ENCODE data around the gene PER2.
"Not testable (repeated sequence)": the region's sequence is repeated elsewhere in the genome, so short reads cannot be mapped to it uniquely, and the experiment has no call there.

Gene PER2

GRCh38 chr2:238287737-238288649 lies at the start of gene PER2:
Gene PER2, minus strand, starts transcription at chr2:238288610. Its CDS starts 10,674 bp downstream, at chr2:238277936.
- peak; percentile 83 for DNase-seq (ENCODE audit: low read depth)

GRCh38 chr2:238337846-238338245 lies 49.4 kb upstream of the PER2 start:
- no peak for DNase-seq (ENCODE audit: low read depth)

- no peak for DNase-seq (ENCODE audit: low read depth)
These were observed 48.5 kb upstream of the PER2 start for GRCh38 chr2:238336793-238337444.

GRCh38 chr2:238336151-238336550 lies 47.7 kb upstream of the PER2 start:
- no peak for DNase-seq (ENCODE audit: low read depth)

GRCh38 chr2:238335591-238335990 lies 47.2 kb upstream of the PER2 start:
- peak; percentile 13 for DNase-seq (ENCODE audit: low read depth)

- no peak for DNase-seq (ENCODE audit: low read depth)
These were observed 46.5 kb upstream of the PER2 start for GRCh38 chr2:238334885-238335284.

- DNase-seq (ENCODE audit: low read depth) = no peak
These were observed 43.5 kb upstream of the PER2 start for GRCh38 chr2:238331916-238332315.

- no peak for DNase-seq (ENCODE audit: low read depth)
These were observed 42.0 kb upstream of the PER2 start for GRCh38 chr2:238330391-238330790.

GRCh38 chr2:238327751-238328150 lies 39.3 kb upstream of the PER2 start:
- DNase-seq (ENCODE audit: low read depth) = no peak

- no peak for DNase-seq (ENCODE audit: low read depth)
These were observed 38.5 kb upstream of the PER2 start for GRCh38 chr2:238326801-238327365.

GRCh38 chr2:238325694-238326093 lies 37.3 kb upstream of the PER2 start:
- no peak for DNase-seq (ENCODE audit: low read depth)

- not testable (repeated sequence) for DNase-seq (ENCODE audit: low read depth)
These were observed 35.8 kb upstream of the PER2 start for GRCh38 chr2:238324248-238324647.

GRCh38 chr2:238322001-238322411 lies 33.6 kb upstream of the PER2 start:
- DNase-seq (ENCODE audit: low read depth) = no peak

- no peak for DNase-seq (ENCODE audit: low read depth)
These were observed 33.1 kb upstream of the PER2 start for GRCh38 chr2:238321467-238321866.

GRCh38 chr2:238320648-238321281 lies 32.4 kb upstream of the PER2 start:
- no peak for DNase-seq (ENCODE audit: low read depth)

- DNase-seq (ENCODE audit: low read depth) = peak; percentile 85
These were observed 31.8 kb upstream of the PER2 start, which contains the start of gene TRAF3IP1 for GRCh38 chr2:238320246-238320647. Gene TRAF3IP1, plus strand, starts transcription at chr2:238320518. Its CDS starts 145 bp downstream, at chr2:238320663.

- no peak for DNase-seq (ENCODE audit: low read depth)
These were observed 26.7 kb upstream of the PER2 start for GRCh38 chr2:238315031-238315595.

GRCh38 chr2:238314576-238314975 lies 26.2 kb upstream of the PER2 start:
- DNase-seq (ENCODE audit: low read depth) = no peak

- no peak for DNase-seq (ENCODE audit: low read depth)
These were observed 25.6 kb upstream of the PER2 start for GRCh38 chr2:238313991-238314350.

- no peak for DNase-seq (ENCODE audit: low read depth)
These were observed 25.0 kb upstream of the PER2 start for GRCh38 chr2:238313289-238313990.

GRCh38 chr2:238310721-238311120 lies 22.3 kb upstream of the PER2 start:
- not testable (repeated sequence) for DNase-seq (ENCODE audit: low read depth)
